ENCODE measurements around the gene UGT1A5.

DNA sequence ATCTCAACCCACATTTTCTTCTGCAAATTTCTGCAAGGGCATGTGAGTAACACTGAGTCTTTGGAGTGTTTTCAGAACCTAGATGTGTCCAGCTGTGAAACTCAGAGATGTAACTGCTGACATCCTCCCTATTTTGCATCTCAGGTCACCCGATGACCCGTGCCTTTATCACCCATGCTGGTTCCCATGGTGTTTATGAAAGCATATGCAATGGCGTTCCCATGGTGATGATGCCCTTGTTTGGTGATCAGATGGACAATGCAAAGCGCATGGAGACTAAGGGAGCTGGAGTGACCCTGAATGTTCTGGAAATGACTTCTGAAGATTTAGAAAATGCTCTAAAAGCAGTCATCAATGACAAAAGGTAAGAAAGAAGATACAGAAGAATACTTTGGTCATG, 55.4 kb downstream of the UGT1A5 start:
- TF ChIP-seq CTCF (IDR thresholded peaks at IDR 0.05) (no peak), EZH2 (IDR thresholded peaks at IDR 0.05) (no peak), EZH2phosphoT487 (IDR thresholded peaks at IDR 0.05) (no peak)

Data from neural progenitor cell (in vitro differentiated cells).